AML-193 (cell line): ENCODE measurements around the gene INPP4A.

Experiments
- DNase-seq, 2 experiments: peaks; one replicate each; lab custom pipeline; 2025; lab: John Stamatoyannopoulos, UW

The INPP4A gene

DNA sequence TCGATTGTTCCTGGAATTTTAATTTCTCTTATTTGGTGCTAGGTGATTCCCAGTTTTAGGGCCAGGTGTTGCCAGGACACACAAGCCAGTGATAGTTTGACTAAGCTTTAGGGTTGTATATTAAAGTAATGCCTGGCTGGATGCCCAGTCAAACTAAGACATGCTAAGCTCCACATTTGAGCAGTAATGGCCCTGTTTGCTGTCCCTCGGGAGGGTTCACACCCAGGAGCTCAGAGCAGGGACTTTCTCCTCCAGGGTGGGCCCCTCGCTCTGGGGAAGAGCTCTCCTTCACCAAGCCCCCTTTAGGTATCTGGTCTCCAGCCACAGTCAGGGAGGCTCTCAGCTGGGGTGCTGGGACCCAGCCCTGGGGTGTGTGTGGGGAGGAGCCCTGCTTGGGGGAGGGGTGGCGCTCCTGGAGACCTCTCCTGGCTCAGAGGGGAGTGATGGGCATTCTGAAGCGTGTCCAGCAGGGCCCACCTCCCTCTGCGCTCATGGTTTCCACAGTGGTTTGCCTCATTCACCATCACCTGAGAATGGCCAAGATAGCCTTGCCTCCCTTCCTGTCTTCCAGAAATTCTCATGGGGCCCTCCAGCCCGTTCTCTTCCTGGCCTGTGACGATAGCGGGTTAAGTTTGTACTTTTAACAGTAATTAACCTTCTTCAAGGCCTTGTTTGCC, 31.7 kb downstream of the INPP4A start:
- DNase-seq, result no peak

DNA sequence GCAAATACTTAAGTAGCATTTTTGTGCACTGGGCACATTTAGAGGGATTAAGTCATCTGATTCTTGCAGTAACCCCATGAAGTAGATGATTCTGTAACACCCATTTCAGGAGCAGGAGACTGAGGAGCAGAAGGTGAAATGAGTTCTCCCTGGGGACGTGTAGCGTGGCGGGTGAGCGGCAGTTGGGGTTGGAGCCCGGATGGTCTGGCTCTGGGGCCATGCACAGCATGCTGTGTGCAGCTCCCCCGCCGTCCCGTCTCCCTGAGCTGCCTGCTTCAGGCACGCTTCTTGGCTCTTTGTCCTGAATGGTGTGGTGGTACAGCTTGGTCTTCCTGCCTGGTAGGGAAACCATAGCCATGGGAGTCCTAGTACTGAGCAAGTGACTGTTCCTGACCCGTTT, 32.4 kb downstream of the INPP4A start:
- DNase-seq, result no peak

DNA sequence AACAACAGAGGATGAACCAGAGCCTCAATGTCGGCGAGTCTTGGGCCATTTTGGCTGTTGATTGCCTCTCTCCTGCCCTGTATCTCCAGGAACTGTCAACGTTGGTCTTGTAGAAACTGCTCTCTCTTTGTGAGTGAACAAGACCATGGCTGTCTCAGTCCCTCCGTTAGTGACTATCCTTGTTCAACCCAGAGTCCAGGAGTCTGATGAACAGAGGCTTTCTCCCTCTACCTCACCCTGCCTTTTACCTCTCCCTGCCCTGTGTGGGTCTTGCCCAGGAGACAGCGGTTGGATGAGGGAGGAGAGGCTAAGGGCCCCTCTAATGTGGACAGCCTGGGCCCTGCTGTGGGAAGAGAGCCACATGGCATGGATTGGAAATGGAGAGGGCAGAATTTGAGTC, 32.8 kb downstream of the INPP4A start:
- DNase-seq, result no peak

DNA sequence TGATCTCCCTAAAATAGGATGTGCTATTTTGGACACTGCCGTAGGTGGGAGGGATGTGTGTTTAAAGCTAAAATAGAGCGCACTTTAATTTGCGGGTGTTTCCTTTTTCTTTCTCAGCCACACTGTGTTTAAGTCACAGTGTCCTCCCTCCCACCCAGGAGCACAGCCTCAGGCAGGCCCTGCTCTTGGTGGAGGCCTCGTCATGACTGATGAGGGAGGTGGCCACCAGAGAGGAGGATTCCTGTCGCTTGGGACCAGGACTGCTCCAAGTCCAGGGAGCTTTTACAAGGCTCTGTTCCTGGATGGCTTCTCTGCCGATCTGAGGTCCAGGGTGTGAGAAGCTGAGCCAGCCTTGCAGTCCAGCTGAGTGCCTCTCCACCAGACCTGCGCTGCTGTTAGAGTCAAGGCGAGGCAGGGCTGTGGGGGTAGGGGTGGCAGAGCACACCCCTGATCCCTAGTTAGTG, 33.5 kb downstream of the INPP4A start:
- no peak for DNase-seq

DNA sequence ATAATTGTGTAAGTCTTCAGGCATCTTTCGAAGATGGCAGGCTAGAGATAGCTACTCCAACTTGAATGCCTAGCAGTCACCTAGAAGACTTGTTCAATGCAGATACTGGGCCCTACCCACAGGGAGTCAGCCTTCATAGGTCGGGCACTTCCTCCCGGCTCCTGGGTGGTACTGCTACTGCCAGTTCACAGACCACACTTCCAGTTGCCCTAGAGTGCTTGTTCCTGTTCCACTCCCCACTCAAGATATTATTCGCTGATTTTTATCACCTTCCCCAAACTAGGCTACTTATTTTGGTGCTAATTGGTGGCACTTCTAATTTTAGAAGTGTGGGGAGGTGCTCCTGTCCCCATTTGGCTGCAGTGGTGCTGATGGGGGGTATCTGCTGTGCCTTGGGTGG, 34.2 kb downstream of the INPP4A start:
- DNase-seq, result no peak

DNA sequence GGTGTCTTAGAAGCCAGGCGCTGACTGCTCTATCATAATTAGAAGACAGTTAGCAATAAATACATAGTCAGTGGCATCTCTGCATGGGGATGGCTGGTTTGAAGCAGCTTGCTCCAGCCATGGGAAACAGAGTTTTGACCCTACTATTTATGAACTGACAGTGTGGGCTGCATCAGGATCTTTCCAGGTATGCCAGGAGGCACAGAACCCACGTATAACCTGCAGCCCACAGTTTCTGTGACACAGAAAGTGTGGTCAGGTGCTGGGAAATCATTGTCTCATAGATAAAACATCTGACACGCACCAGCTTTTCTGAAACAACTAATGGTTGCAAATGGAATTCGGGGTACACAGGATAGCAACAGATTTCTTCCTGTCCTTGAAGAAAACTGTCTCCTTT, 34.7 kb downstream of the INPP4A start:
- DNase-seq, result no peak

DNA sequence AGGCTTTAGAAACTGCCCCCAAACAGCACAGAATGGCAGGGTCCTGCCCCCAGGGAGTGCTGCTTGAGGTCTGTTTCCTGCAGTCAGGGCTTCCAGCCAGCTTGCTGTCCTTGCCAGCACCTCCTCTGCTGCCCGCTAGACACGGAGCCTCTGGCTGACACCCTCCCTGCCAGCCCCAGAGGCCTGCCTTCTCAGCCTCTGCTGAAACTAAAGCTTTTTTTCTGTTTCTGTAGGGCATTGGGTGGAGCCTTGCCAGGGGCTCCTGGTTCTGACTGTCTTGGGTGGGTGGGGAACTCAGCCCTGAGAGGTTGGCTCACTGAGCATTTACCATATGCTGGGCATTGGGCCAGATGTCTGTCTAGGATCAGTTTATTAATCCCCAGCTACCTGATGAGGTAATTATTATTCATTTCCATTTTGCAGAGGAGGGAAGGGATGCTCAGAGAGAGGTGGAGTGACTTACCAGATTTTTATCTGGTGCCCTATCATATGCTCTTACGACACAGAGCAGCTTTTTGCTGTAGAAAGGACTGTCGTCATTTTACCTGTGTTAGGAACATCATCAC, 35.4 kb downstream of the INPP4A start:
- DNase-seq, result no peak

DNA sequence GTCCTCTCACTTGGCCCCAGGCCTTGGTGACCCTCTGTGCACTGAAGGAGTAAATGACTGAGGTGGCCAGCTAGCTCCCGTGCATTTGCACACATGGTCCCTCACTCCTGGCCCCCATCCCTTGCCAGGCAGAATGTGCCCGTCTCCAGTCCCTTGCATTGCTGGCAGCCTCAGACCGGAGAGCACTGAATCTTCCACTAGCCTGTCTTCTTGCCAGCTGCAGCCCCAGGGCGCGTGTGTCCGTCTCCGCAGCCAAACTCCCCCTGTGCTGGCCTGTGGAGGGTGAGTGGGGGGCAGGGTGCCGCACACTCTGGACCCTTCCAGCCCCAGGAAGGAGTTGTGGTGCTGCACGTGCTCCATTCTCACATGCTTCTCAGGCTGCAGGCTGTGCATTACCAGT, 35.9 kb downstream of the INPP4A start:
- no peak for DNase-seq

DNA sequence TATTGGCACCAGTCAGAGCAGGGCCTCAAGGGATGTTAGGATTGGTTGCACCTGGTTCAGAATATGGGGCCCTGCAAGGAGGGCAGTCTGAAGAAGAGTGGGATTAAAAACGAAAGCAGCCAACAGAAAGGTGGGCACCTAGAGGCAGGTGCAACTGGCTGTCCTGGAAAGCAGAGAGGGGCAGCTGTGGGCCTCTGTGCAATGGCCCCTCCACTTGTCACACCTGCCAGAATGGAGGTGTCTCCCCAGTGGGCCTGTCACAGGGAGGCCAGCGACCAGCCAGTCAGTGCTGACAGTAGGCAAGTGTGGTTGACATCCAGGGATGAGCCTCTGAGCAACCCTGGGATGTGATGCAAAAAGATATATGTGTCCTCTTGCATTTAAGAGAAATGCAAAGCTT, 37.7 kb downstream of the INPP4A start:
- no peak for DNase-seq

DNA sequence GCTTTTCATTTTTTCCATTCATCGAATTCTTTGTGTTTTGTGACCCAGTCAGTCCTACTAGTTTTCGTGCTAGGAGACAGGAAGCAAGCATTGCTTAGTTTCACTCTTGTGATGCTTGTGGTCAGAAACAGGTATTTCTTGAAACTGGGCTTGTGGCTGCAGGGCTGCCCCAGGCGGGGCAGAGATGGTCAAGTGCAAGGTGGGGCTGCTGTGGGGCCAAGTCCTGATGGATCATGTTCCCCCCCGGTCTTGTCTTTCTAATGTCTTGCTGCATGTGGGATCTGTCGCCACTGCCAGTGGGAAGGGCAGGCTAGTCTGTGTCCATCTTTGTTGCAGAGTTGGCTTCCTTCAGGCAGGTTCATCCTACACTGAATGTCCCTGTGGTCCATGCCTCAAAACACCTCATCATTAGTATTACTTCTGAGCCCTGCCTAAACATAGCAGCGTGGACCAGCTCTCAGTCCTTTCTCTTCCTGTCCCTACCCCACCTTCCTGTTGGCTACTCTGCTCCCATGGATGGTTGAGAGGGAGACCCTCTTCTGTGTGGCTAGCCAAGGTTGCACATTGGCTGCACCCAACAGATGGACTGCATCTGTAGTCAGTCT, 38.7 kb downstream of the INPP4A start:
- no peak for DNase-seq

DNA sequence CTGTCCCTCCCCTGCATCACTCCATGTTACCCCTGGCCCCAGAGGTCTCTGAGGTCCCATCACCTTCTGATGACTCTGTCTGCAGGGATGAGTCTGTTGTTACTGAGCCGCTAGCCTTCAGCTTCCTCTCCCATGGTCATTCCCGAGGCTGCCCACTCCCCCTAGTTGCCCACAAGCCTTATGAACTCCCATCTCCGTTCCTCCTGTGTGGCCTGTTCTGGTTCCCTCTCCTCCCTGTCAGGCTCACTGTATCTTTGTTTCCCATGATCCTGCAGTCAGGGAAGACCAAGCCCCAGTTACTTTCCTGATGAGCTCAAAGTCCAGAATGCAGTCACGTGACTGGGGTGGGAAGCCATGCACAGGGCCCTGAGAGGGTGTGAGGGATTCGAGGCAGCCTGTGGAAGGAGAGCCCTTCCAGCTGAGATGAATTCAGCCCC, 39.5 kb downstream of the INPP4A start:
- DNase-seq, result no peak

DNA sequence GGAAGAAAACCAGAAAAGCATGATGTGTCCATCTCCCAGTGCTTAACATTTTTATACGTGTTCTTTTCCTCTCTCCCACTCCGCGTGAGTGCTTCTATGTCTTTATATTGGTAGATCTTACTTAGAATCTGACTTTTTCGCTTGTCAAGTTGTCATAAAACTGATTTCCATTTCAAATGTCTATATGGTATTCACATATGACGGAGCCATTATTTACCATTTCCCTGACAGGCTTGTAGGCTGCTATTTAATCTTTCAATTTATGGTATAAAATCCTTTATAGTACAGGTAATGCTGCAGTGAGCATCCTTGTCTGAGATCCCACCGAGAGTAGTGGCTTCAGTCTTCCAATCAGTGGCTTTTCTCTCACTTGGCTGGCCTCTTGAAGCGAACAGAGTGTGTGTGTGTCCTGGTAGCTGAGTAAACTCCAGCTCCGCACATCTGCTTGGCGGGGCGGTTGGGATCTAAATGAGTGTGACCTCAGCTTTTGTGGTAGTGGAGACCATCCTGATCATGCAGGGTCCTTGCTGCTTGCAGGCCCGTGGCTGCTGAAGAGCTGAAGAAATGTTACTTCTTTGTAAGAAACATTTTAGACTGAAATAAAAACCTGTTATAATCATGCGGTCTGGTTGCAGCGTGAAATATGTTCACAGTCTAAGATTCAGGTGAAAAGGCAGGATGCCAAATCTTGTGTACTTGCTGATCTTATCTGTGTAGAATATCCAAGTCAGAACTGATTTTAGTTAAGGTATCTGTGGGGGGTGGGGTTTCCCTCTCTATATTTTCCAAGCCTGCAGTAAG, 40.2 kb downstream of the INPP4A start:
- DNase-seq, result no peak

DNA sequence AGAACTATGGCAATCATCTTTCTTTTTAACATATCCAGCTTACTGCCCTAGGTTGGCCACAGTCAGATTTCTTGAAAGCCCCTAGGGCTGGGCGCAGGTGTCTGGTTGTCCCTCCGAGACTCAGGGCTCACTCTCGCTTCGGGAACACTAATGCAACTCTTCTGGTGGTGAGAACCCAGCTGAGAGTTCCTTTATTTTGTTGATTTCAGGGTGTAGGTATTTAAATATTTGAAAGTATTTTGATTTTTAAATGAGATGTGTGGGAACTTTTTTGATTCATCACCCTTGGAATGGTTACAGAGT, 40.7 kb downstream of the INPP4A start:
- DNase-seq, result no peak

DNA sequence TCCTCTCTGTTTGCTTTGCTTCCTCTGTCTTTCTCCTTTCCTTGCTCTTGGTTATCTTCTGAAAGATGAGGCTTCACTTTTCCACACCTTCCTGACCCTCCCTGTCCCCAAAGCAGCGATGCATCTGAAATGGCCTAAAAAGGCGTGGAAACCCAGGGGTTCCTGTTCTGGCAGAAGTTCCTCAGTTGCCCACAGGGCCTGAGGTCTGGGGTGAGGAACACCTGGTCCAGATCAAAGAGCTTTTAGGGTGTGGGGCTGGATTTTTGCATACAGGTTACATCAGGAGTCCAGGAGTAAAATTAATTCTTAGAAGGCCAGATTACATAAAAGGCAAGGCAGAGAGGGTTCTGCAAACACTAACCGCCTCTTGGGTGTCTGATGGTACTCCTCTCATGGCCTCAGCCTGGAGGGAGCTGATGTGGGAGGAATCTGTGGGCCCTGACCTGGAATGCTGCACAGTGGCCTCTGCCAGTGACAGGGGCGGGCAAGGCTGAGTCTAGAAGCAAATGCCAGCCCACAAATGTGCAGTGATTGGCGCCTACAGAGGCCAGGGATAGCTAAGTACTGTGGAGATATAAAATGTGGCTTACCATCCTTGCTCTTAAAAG, 41.8 kb downstream of the INPP4A start:
- DNase-seq, result no peak

DNA sequence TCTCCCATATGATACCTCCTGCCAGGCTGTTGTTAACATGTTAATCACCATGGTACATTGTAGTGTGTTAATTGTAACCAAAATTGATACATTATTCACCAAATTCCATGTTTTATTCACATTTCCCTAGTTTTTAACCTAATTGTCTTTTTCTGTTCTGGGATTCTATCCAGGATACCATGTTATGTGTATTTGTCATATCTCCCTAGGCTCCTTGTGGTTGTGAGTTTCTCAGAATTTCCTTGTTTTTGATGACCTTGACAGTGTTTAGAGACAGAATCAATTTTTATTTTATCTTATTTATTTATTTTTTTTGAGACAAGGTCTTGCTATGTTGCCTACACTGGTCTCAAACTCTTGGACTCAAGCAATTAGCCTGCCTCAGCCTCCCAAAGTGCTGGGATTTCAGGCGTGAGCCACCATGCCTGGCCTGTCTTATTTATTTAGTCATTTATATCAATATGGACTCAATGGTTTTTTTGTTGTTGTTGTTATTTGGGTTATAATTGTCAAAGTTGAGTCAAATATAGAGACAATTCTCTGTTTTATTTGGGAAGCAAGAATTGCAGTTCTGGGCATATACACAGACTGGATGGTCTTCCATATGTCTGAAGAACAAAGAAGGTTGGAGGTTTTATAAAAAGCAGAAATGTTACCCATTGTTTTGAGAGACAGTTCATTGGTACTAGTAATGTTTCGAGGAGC, 42.6 kb downstream of the INPP4A start:
- no peak for DNase-seq

DNA sequence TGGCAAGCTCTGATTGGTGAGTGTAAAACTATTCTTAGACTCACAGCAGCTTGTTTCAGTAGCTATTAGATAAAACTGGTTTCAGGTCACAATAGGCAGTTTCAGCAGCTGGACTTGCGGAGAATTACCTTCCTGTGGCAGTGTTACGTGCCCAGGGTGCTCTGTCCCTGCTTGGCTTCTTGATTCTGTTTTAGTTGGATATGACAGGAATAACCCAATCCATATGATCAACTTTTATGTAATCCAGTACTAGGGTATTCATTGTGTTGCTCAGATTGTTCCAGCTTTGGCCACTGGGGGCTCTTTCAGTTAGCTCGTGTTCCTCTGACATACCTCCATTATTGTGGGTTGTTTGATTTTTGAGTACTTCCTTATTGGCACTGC, 43.1 kb downstream of the INPP4A start:
- DNase-seq, result peak; percentile 31 to 45

DNA sequence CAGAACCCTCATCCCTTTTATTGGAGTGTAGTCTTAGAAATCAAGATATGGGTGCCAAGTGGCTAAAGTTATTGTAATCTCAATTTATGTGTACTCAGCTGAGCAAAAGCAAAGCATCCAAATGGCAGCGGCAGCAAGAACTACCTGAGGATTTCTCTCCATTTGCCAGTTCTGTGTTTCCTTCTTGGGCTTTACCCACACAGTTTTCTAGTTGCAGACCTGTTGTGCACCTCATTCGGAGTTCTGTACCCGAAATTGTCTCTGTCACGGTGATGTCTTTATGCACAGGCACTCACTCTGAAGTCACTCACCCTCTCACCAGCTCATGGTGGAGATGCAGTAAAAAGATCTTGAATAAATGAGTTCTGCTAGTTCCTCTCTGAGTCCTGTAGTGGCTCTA, 43.6 kb downstream of the INPP4A start:
- no peak for DNase-seq

DNA sequence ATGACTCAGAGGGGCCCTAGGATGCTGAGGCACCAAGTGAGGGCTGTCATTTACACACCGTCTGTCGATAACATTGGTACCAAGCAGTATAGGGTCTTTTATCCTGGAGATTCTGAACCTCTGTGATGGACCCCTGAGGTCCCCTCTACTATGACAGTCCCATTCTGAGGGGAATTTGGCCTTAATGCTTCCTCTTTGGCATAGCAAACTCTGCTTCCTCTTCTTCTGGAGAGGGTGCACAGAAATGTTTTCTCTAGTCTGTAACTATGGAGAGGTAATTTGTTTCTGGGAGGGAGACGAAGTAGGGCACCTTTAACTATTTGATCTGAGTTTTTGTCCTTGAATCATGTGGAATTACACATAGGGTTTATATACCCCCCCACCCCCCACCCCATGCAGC, 44.8 kb downstream of the INPP4A start:
- DNase-seq, result no peak

DNA sequence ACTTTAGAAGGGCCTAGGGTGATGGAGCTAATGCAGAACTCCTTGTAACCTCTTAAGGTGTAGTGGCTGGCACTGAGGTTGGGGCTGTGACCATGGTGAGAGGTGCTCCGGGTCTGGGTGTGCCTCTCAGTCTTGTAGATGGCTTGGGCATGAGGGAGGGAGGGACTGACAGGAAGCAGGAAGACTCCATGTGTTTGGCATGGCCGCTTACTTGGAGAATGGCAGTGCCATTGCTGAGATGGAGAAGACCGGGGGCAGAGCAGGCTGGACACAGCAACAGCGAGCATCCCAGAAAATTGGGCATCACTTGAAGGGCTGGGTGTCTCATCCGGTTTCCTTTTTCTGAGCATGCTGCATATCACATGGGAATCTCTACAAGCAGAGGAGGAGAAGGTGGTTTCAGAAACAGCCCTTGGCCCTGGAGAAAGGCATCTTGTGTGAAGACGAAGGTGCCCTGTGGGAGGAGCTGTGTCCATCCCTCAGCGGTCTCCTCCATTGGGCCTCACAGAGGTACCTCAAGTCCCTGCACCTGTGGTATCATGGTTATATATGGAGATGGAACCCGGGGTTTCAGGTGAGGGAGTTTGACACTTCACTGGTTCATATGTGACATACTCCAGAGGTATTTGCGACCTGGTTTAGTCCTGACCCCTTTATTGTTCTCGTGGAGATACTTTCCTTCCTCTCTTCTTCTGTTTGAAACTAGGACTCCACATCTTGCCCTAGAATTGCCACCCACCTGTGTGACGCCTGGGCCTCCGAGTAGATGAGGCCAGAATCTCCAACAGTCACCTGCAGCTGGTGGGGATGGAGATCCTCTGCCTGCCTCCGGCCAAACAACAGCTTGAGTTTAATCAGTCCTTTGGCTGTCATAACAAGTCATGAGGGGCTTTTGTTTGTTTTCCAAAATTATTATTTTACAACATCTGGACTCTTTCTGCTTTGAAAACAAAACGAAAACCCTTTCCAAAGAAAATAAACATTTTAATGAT, 45.6 kb downstream of the INPP4A start:
- no peak for DNase-seq

DNA sequence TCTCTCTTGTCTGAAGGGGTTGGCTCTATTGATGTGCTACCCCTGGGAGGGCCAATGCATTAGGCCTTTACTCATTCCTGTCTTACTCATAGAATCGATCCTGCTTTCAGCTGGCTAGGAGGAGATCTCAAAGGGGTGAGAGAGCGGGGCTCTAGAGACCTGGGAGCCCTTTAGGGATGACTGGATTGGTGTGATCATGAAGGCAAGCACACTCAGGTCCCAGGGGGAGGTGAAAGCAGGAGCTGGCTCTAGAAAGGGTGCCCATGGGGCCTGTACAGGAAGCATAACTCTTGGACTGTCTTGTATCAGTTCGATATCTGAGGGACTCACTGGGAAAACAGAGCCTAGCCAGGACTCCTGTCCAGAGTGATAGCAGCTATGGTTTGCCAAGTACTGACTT, 47.8 kb downstream of the INPP4A start:
- DNase-seq, result no peak

DNA sequence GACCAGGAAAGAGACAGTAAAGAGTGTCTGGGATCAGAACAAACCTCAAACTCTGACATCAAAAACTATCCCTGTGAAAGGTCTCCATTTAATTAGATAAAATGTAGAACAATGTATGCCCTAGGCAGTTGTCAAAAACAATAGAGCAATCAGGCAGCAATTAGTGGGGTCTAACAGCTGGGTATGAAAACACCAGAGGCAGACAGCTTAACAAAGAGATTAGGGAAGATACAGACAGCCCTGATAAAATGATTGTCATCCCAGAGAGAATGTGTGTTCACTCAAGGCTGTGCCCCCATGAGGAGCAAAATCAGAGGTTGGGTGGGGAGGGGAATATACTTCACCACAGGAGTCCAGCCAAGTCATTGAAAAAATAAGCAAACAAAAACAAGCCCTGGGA, 50.0 kb downstream of the INPP4A start:
- no peak for DNase-seq
